Right cardiac atrium (tissue), 5 donors: ENCODE measurements around the gene ARHGAP24. TPM values are rescaled to one million over a fixed set of nuclear protein-coding genes. Genes with fewer than 3 reads are reported as not detected.

Experiments
- ATAC-seq, 2 donors: fragments of 200-7000 bp; cut with Tn5 transposase; one replicate each; pipeline versions ENCODE4 v1.8.0 to v1.9.1; 2020; ENCODE audit warnings: moderate library complexity in 2 of 2, mild to moderate bottlenecking in 1 of 2
- DNase-seq, 3 donors: peaks; one replicate each; pipeline ENCODE4 v3.0.0-alpha.2; 2020
- H3K27ac ChIP-seq: one replicate; pipeline ENCODE4 v1.5.1; 2013; ENCODE audit warnings: mild to moderate bottlenecking, low read length, control low read depth, moderate library complexity
- H3K27me3 ChIP-seq: one replicate; pipeline ENCODE4 v1.6.1; 2013; ENCODE audit not compliant: control insufficient read depth, insufficient read depth
- H3K4me1 ChIP-seq: one replicate; pipeline ENCODE4 v1.6.1; 2013; ENCODE audit warnings: low read length; ENCODE audit not compliant: control insufficient read depth, insufficient read depth
- H3K4me3 ChIP-seq: one replicate; pipeline ENCODE4 v1.5.1; 2013; ENCODE audit warnings: low read length, control low read depth
- H3K9me3 ChIP-seq: one replicate; pipeline ENCODE4 v1.6.1; 2013; ENCODE audit warnings: low read length; ENCODE audit not compliant: control insufficient read depth
- WGBS: extraction: QIAGEN DNeasy Blood & Tissue Kit; methylation state at CpG from one replicate; pipeline ENCODE4 v1.1.7; 2013; 5-methylcytosine and 5-hydroxymethylcytosine counted together
- intact Hi-C, 4 donors: fragments of 100-400 bp; cut with DNase I; formaldehyde crosslinking; loops; one replicate each; pipeline versions ENCODE4 v1.11.0 to v1.14.0; 2022 to 2023
- polyA plus RNA-seq: library from polyadenylated mRNA; stranded (reverse); fragments of 200-250 nt; gene quantifications from one replicate; pipeline ENCODE4 v1.2.3, GENCODE V29; 2013
- total RNA-seq, 4 donors: library from RNA; stranded (reverse); fragmentation: NEBNext Ultra II Directional; extraction: Animal tissue kit (Norgen Biotek cat#: 25700); gene quantifications; one replicate each; pipeline ENCODE4 v1.2.1, GENCODE V29; 2021
- donor health status: healthy with polysubstance abuse.
- donor health status: DM: no; HTN: yes; CAD: no.
- donor health status: DM: no; HTN: no; CAD: no.
- donor health status: DM: no; HTN: yes; CAD: no; lungs with severe emphysema.
- donor health status: DM: yes; HTN: yes; CAD: no.

Gene ARHGAP24
- total and polyA plus RNA-seq, 5 donors: 16.7 to 49.3 (median 36.7) TPM

DNA sequence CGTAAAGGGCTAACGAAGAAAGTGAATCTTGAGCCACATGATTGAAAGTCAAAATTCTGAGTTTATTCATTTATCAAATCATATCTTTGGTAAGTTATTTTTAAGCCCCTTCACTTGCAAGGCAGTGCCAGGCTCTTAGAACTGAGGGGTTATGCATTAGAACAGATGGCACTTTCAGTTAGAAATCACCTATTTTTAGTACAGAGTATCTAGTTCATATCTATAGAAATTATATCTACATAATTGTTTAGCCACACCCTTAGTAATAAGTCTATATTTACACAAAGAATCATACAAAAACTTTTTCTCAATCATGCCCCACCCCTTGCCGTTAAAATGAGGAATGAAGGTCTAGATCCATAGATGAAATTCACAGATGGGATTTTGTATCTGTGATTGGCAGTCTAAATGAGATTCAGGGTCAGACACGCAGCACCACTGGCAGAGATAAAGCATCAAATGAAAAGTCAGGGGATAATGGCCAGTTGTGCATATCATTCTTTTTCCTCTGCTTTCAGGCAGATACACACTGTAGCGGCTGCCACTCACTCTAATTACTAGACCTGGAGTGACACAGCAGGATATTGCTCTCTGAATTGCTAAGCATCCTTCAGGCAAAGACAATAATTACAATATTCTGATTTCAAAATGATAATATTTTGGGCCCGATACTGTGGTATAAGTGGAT is 444.4 kb downstream of the ARHGAP24 start:
- no peaks in the 10 kb centered on the region for H3K27me3 ChIP-seq
- no peaks in the 10 kb centered on the region for H3K4me1 ChIP-seq
- H3K9me3 ChIP-seq: no peaks in the 10 kb centered on the region
- DNase-seq: no peak
- no peak for ATAC-seq
- no peak overlapping the region for H3K27ac ChIP-seq
- intact Hi-C loops: no loop called here
- H3K4me3 ChIP-seq: no peak overlapping the region
- 92% methylated on average over 6 of the region's 6 CpGs for WGBS

DNA sequence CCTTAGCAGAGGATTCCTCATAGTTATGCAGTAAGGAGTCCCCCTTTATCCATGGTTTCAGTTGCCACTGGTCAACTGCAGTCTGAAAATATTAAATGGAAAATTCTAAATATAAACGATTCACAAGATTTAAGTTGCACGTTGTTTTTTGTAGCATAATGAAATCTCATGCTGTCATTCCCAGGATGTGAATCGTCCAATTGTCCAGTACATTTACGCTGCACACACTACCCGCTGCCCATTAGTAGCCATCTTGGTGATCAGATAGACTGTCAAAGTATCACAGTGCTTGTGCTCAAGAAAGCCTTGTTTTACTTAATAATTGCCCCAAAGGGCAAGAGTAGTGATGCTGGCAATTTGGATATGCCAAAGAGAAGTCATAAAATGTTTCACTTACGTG is 450.1 kb downstream of the ARHGAP24 start:
- ATAC-seq (no peak), DNase-seq (no peak)
- Histone ChIP-seq H3K4me1 (peaks cover 7% of the 10 kb centered on the region), H3K27me3 (no peaks in the 10 kb centered on the region), H3K27ac (no peak overlapping the region), H3K4me3 (no peak overlapping the region), H3K9me3 (no peaks in the 10 kb centered on the region)
- intact Hi-C loops: no loop called here
- 93% methylated on average over 6 of the region's 6 CpGs for WGBS

DNA sequence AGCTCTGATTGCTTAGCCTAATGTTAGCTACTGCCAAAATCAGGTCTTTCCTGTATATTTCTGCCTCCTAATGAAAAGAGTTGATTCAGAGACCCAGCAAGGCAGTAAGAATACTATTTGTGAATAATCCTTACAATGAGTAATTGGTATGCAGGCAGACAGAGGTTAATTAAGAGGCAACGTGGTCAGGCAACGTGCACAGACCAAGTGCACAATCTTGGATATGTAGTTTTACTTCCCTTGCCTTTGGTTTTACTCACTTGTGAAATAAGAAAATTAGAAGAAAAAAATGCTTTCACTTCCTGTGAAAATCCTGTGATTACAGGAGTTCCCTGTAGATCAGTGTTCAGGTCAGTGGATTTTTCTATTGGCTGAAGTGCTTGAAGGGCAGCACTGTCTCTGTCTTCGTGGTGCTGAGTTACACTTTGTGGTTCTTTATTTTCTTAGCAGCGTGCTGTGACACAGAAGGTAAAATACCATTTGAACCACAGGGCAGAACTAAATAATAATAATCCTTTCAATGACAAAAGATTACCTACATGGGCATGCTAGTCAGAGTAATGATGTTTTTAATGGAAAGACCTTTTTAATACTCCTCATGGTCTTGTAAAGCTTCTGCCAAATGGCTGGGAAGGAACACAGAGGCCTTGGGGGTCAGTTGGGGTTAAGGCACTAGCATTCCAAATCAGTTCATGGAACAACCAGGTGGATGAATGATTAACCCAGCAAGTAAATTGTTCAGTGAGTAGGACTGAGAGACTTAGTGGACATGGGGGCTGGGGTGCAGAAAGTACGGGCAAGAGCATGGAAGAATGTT is 454.0 kb downstream of the ARHGAP24 start:
- ATAC-seq (peak in 1 of 2 donors; percentile 19), DNase-seq (no peak)
- Histone ChIP-seq H3K27me3 (no peaks in the 10 kb centered on the region), H3K4me1 (peaks cover 13% of the 10 kb centered on the region), H3K9me3 (no peaks in the 10 kb centered on the region), H3K27ac (no peak overlapping the region), H3K4me3 (no peak overlapping the region)
- intact Hi-C loops: no loop called here
- 64% methylated on average over 5 of the region's 5 CpGs for WGBS

DNA sequence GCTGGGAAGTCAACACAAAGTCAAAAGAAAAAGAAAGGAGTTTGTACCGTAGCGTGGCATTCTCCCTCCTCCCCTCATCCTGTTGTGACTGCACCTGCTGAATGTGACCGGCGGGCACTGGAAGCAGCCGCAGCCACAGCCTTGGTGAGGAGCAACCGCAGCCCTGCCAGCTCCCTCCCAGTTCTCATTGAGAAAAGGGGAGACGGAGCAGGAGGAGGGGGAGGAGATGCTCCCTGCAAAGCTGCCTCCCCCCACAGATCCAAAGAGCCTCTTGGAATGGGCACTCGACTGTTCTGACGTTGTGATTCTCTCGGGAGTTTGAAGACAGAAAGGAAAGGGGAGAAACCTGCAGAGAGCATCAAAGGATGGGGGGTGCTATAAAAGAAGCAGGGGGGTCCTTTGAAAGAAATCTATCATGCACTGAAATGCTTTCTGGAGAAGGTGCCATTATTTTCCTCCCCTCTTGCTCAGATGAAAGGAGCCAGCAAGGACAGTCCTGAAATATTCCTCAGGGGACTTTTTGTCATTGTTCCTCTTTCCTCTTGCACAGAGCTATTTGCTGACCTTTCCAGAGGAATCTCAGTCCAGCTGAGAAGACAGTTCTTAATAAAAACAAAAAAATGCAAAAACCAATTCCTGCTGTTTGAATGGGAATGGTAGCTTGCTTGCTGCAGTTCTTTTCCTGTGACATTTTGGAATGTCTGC is 455.2 kb downstream of the ARHGAP24 start:
- no peak for ATAC-seq
- H3K9me3 ChIP-seq: no peaks in the 10 kb centered on the region
- peak overlapping the region; percentile 20 for H3K4me3 ChIP-seq
- no peak for DNase-seq
- intact Hi-C loops: no loop called here
- H3K27me3 ChIP-seq: no peaks in the 10 kb centered on the region
- 29% methylated on average over 10 of the region's 10 CpGs for WGBS
- peaks cover 15% of the 10 kb centered on the region for H3K4me1 ChIP-seq
- no peak overlapping the region for H3K27ac ChIP-seq

DNA sequence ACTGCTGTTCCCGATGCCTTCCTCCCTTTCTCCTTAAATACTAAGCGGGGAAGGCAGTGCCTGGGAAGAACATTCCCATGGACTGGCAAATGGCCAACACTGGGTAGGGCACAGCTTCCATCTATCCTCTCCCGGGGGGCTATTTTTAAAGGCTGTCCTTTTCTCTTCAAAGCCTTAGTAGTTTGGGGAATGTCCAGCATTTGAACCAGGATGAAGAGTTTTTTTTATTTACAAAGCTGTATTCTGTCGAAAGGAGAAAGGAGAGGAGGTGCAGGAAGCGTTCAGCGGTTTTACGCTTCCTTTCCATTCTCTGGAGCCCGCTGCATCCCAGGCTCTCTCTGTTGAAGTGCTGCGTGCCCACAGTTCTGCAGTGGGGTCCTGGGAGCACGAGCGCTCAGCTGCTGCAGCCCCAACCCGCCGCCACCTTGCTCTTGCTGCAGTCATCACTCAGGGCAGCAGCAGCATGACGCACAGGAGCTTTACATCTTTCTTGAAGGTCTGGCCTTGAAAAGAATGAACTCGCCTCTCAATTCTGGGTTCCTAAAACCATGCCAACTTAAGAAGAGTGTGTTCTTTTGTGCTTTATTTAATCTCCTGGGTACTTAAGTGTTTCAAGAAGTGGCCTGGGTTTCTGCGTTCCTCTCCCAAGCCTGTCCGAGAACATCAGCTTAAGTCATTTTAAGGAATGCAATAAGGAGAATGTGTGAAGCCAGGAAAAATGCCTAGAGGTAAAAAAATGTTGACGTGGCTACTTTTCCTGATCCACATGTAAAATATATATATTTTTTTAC is 457.7 kb downstream of the ARHGAP24 start:
- DNase-seq (peak in 1 of 3 donors; percentile 47), ATAC-seq (peak; percentile 20 to 61)
- H3K4me1 ChIP-seq: peaks cover 15% of the 10 kb centered on the region
- 32% methylated on average over 18 of the region's 18 CpGs for WGBS
- H3K27me3 ChIP-seq: no peaks in the 10 kb centered on the region
- intact Hi-C loops: no loop called here
- peak overlapping the region; percentile 3 for H3K4me3 ChIP-seq
- no peaks in the 10 kb centered on the region for H3K9me3 ChIP-seq
- H3K27ac ChIP-seq: no peak overlapping the region

DNA sequence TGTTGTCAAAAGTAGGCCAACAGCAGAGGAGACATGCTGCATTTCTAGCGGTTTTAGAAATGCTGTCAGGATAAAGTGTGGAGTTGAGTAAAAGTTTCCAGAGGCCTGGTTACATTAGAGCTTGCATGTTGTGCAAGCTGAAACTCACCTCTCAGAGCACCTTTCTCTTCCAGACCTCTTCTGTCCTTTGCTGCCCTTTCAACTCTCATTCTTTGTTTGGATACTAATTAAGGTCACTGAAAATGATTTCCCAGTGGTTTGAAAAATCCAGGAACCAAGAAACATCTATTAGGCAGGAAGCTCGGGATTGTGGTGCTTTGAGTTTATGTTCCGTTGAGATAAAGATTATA is 458.3 kb downstream of the ARHGAP24 start:
- no peaks in the 10 kb centered on the region for H3K9me3 ChIP-seq
- no peak for DNase-seq
- peaks cover 15% of the 10 kb centered on the region for H3K4me1 ChIP-seq
- WGBS: 81% methylated on average over 3 of the region's 3 CpGs
- no peak overlapping the region for H3K4me3 ChIP-seq
- ATAC-seq: no peak
- intact Hi-C loops: no loop called here
- H3K27ac ChIP-seq: no peak overlapping the region
- no peaks in the 10 kb centered on the region for H3K27me3 ChIP-seq

DNA sequence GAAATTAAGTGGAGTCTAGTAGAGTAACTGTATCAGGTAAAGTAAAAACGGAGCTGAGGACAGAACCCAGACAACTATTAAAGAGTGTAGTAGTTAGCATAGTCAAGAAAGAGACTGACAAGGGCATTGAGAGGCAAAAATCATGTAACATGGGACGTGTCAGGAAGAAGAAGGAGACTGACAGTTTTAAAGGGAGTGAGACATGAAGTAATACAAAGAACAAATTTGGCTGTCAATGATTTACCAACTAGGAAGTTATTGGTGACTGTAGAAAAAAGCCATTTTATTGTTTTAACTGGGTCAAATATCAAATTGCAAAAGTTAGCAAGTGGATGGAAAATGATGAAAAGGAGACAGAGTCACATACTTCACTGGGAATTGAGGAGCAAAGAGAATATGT is 462.6 kb downstream of the ARHGAP24 start:
- no peaks in the 10 kb centered on the region for H3K9me3 ChIP-seq
- no peak overlapping the region for H3K4me3 ChIP-seq
- DNase-seq: no peak
- no peak for ATAC-seq
- H3K27ac ChIP-seq: no peak overlapping the region
- H3K4me1 ChIP-seq: peaks cover 8% of the 10 kb centered on the region
- H3K27me3 ChIP-seq: no peaks in the 10 kb centered on the region
- 86% methylated on average over 2 of the region's 2 CpGs for WGBS
- intact Hi-C loops: no loop called here

DNA sequence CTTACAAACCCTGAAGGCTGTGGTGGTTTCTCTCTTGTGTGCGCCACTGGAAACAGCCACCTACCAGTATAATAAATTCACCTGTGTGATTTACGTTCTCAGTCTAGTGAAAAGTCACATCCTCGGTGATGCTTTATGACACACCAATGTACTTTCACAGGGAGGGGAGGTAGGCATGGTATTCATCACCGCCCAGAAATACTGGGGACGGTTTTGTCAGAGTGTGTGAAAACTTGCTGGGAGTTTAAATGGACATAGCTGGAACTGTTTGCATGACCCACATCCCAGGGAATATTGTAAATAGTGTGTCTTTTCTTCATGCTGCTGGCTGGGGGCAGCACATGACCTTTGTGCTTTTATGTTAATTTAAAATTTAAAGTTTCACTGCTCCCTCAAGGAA is 463.1 kb downstream of the ARHGAP24 start:
- no peaks in the 10 kb centered on the region for H3K27me3 ChIP-seq
- 89% methylated on average over 5 of the region's 5 CpGs for WGBS
- intact Hi-C loops: no loop called here

DNA sequence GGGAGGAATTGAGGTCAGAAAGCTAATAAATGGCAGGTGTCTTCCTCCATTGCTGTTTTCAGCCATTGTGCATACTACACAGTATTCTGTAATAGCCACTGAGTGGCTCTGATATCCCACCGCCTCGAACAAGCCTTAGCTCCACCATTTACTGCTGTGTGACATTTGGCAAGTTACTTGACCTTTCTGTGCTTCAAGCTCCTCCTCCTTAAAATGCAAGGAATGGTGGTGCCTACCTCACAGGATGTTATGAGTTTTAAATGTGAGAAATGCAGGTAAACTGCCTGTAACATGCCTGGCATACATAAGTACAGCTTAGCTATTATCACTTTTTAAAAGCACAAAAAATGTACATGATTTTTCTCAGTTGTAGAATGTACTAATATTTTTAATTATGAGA is 464.0 kb downstream of the ARHGAP24 start:
- Histone ChIP-seq H3K9me3 (no peaks in the 10 kb centered on the region), H3K27me3 (no peaks in the 10 kb centered on the region), H3K4me3 (no peak overlapping the region), H3K27ac (no peak overlapping the region), H3K4me1 (peaks cover 4% of the 10 kb centered on the region)
- ATAC-seq (no peak), DNase-seq (no peak)
- intact Hi-C loops: no loop called here
- WGBS: 96% methylated on average over 2 of the region's 2 CpGs

More for the DNA sequence above, 463.1 kb downstream of the ARHGAP24 start:
- ATAC-seq (no peak), DNase-seq (no peak)
- Histone ChIP-seq H3K9me3 (no peaks in the 10 kb centered on the region), H3K27ac (no peak overlapping the region), H3K4me3 (no peak overlapping the region), H3K4me1 (peaks cover 4% of the 10 kb centered on the region)

DNA sequence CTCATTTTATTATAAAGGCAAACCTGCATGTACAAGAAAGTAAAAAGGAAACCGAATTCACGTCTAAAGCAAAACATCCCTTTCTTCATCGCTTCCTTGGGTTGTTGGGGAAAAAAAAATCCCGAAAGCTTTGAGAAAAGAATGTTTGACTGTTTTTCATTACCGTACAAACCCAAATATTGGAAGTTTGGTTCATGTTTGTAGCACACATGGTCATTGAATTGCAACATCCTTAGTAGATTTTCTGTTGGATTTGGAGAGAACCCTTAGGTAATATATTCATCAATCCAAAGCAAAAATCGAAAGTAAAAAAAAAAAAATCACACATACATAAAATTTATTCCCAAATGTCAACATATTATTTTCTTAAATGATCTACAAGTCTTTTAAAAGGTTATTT is 464.6 kb downstream of the ARHGAP24 start:
- Histone ChIP-seq H3K27ac (no peak overlapping the region), H3K9me3 (no peaks in the 10 kb centered on the region), H3K4me3 (no peak overlapping the region), H3K27me3 (no peaks in the 10 kb centered on the region), H3K4me1 (peaks cover 4% of the 10 kb centered on the region)
- 89% methylated on average over 6 of the region's 6 CpGs for WGBS
- DNase-seq: no peak
- no peak for ATAC-seq
- intact Hi-C loops: no loop called here
